GM19324 (cell line): ENCODE data around the gene ELP4.

Experiments
- ATAC-seq: cut with Tn5 transposase; IDR thresholded peaks from one replicate; pipeline ENCODE4 v1.9.1; 2021; ENCODE audit warnings: mild to moderate bottlenecking, moderate library complexity; ENCODE audit not compliant: unreplicated experiment, low FRiP score

Gene ELP4

GRCh38 chr11:31797190-31798056 is 287.9 kb downstream of the ELP4 start:
- no peak for ATAC-seq

- ATAC-seq = no peak
These were observed 288.5 kb downstream of the ELP4 start for GRCh38 chr11:31798057-31798553.

GRCh38 chr11:31798554-31799434 is 289.2 kb downstream of the ELP4 start:
- ATAC-seq = no peak

- no peak for ATAC-seq
These were observed 290.1 kb downstream of the ELP4 start for GRCh38 chr11:31799435-31800397.

GRCh38 chr11:31800398-31801265 is 291.1 kb downstream of the ELP4 start:
- no peak for ATAC-seq

GRCh38 chr11:31801298-31801702 is 291.7 kb downstream of the ELP4 start:
- ATAC-seq = no peak

- ATAC-seq = no peak
These were observed 292.5 kb downstream of the ELP4 start for GRCh38 chr11:31802000-31802551.

GRCh38 chr11:31802609-31802989 is 293.0 kb downstream of the ELP4 start:
- no peak for ATAC-seq

GRCh38 chr11:31802990-31803812 is 293.6 kb downstream of the ELP4 start:
- no peak for ATAC-seq

GRCh38 chr11:31803813-31804311 is 294.3 kb downstream of the ELP4 start:
- no peak for ATAC-seq

GRCh38 chr11:31804312-31805036 is 294.9 kb downstream of the ELP4 start:
- no peak for ATAC-seq

- ATAC-seq = no peak
These were observed 295.6 kb downstream of the ELP4 start for GRCh38 chr11:31805037-31805628.

- ATAC-seq = no peak
These were observed 296.1 kb downstream of the ELP4 start for GRCh38 chr11:31805629-31806185.

GRCh38 chr11:31806186-31806927 is 296.8 kb downstream of the ELP4 start:
- ATAC-seq = no peak

- no peak for ATAC-seq
These were observed 297.6 kb downstream of the ELP4 start for GRCh38 chr11:31806928-31807798.
